ENCODE measurements around the gene BCAS4. TPM values are rescaled to one million over a fixed set of nuclear protein-coding genes. Genes with fewer than 3 reads are reported as not detected.

BCAS4 gene
- total RNA-seq, 2 experiments from 2014 or later: 6.3 to 6.6 TPM

Other genes with a start within 250 kb of the BCAS4 start
- not detected for gene RIPOR3, start 103.5 kb upstream of the BCAS4 start, total RNA-seq
- gene PARD6B, start 63.5 kb upstream of the BCAS4 start, total RNA-seq: 1 to 10 TPM; 4.3 to 6.2 TPM
- gene ADNP, start 136.4 kb downstream of the BCAS4 start, total RNA-seq: 10 to 100 TPM; 58.8 to 63.3 TPM
- 10 to 100 TPM; 46.8 to 49.8 TPM for gene DPM1, start 163.5 kb downstream of the BCAS4 start, total RNA-seq
- 1 to 10 TPM; 4.1 to 4.7 TPM for gene MOCS3, start 163.8 kb downstream of the BCAS4 start, total RNA-seq
- under 1 TPM; 0.13 to 0.30 TPM for gene KCNG1, start 228.0 kb downstream of the BCAS4 start, total RNA-seq

Data from activated CD4-positive, alpha-beta memory T cell treated with anti-CD3 and anti-CD28 coated beads, Interleukin-2, amount 10 ng/mL, durations not matched to agents 7 days and 5 days (primary cell).